GM19397 (cell line): Measurements from ENCODE around the gene ZNF689.
"Not testable (repeated sequence)": the region's sequence is repeated elsewhere in the genome, so short reads cannot be mapped to it uniquely, and the experiment has no call there.

ENCODE experiments used
- ATAC-seq: cut with Tn5 transposase; IDR thresholded peaks from one replicate; pipeline ENCODE4 v1.9.1; 2021; ENCODE audit warnings: mild to moderate bottlenecking, moderate library complexity; ENCODE audit not compliant: unreplicated experiment

ZNF689 gene

DNA sequence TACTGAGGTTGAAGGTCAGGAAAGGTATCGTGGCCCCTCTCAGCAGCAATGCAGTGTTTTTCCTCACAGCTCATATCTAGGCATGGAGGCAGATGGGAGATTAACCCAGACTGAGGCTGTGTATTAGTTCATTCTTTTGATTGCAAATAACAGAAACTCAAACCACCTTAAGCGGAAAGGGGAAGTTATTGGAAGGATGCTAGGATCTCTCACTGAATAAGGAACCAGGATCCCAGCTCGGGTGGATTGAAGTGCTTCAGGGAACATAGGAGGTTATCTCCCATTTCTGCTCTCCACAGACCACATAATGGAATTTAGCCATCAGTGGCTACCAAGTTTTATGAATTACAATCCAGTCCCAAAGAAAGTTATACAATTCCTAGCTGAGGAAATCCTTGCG lies 8.2 kb downstream of the ZNF689 start:
- ATAC-seq: no peak

DNA sequence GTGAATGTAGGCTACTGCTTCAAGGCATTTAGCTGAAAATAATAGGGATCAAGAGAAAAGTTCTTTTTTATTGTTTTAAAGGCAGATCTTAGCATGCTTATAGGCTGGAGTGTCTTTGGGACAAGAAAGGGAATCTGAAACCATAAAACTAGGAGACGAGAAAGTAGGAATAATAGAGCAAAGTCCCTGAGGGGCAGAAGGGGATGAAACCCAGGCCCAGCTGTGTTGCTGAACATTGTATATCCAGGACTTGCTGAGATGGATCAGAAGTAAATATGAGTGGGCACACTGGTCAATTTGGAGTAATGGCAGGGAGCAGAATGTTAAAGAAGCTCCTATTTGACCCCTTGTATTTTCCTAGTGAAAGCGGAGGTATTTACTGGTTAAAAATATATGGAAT lies 9.3 kb downstream of the ZNF689 start:
- no peak for ATAC-seq

DNA sequence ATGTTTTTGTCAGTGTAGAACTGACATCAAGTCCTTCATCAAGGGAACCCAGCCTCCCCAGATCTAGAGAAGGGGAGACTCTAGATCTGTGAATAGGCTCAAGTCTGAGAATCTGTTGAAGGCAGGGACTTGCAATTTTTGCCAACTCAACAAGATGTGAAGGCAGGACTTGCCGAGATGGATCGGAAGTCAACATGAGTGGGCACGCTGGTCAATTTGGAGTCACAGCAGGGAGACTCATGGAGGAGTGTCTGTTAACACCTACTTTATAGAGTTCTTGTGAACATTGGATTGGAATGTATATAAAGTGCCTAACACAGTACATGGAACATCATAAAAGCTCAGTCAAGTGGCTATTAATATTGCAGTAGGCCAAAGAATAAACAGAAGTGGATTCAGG lies 10.0 kb downstream of the ZNF689 start:
- ATAC-seq: no peak

DNA sequence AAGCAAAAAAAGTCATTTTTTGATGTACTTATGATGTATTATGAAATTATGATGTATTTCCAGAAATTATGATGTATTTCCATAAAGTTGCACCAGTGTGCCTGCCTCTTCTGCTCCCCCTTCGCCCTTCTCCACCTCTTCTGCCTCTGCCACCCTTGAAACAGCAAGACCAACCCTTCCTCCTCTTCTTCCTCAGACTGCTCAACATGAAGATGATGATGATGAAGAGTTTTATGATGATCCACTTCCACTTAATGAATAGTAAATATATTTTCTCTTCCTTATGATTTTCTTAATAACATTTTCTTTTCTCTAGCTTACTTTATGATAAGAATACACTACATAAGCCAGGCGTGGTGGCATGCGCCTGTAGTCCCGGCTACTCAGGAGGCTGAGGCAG lies 17.3 kb downstream of the ZNF689 start:
- ATAC-seq: no peak

GRCh38 chr16:30590869-30591268 lies 19.3 kb downstream of the ZNF689 start:
- ATAC-seq: not testable (repeated sequence)

DNA sequence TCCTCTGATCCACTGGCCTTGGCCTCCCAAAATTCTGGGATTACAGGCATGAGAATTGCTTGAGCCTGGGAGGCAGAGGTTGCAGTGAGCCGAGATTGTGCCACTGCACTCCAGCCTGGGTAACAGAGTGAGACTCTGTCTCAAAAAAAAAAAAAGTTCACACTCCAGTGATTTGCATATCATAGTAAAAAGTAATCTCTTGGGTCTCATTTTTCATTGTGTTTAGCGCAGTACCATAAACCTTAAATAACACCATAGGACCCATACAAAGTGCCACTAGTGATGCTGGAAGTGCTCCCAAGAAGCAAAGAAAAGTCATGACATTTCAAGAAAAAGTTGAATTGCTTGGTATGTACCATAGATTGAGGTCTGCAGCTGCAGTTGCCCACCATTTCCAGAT lies 20.6 kb downstream of the ZNF689 start:
- not testable (repeated sequence) for ATAC-seq

- ATAC-seq: no peak
Observed at GRCh38 chr16:30588651-30589050, 21.5 kb downstream of the ZNF689 start.

DNA sequence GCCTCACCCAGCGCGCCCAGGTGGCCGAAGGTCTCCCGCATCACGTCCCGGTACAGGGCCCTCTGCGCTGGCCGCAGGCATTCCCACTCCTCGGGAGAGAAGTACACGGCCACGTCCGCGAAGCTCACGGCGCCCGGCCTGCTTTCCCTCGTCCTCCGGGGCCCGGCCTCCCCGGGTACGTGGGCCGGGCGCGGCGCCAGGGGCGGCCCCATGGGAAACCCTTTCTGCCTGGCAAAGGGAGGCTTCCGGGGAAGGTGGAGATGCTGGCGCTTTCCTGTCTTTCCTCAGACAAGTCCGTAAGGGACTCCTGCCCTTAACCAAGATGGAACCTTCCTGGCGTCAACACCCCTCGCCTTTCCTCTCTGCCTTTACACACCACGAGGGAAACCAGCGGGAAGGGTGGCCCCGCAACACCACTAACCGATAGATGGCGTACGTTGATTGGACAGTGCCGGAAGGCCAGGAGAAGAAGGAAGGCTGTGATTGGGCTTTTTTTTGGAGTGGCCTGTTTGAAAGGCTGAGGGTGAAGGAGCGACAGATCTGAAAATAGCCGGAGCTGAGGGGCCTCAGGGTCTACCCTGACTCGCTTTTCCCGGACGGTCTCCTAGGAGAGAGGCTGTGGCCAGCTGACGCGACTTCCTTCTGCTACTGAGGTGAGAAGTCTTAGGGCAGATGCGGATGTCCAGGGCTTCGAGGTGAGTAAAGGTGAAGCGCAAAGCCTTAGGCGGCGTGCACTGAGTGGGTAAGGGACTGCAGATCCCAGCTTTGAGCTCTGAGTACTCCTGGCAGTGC lies 24.6 kb downstream of the ZNF689 start, which contains the start of gene ZNF785:
Gene ZNF785 (minus strand): TSS at position 298 of the 792 bp plus-strand sequence. CDS start 86 bp downstream, at position 212.
- ATAC-seq: peak; percentile 94

GRCh38 chr16:30585022-30585399 lies 25.2 kb downstream of the ZNF689 start:
- ATAC-seq: peak; percentile 17

- no peak for ATAC-seq
Observed at GRCh38 chr16:30582611-30583340, 27.4 kb downstream of the ZNF689 start.

- no peak for ATAC-seq
Observed at GRCh38 chr16:30581457-30581856, 28.7 kb downstream of the ZNF689 start.

- ATAC-seq: no peak
Observed at GRCh38 chr16:30574678-30575077, 35.5 kb downstream of the ZNF689 start.

- ATAC-seq: peak; percentile 67
Observed at GRCh38 chr16:30571445-30572322, 38.5 kb downstream of the ZNF689 start, which contains the start of gene ZNF688. Gene ZNF688 (minus strand): TSS chr16:30571714. CDS start chr16:30571629, 85 bp downstream.

GRCh38 chr16:30570636-30571444 lies 39.3 kb downstream of the ZNF689 start:
- no peak for ATAC-seq

DNA sequence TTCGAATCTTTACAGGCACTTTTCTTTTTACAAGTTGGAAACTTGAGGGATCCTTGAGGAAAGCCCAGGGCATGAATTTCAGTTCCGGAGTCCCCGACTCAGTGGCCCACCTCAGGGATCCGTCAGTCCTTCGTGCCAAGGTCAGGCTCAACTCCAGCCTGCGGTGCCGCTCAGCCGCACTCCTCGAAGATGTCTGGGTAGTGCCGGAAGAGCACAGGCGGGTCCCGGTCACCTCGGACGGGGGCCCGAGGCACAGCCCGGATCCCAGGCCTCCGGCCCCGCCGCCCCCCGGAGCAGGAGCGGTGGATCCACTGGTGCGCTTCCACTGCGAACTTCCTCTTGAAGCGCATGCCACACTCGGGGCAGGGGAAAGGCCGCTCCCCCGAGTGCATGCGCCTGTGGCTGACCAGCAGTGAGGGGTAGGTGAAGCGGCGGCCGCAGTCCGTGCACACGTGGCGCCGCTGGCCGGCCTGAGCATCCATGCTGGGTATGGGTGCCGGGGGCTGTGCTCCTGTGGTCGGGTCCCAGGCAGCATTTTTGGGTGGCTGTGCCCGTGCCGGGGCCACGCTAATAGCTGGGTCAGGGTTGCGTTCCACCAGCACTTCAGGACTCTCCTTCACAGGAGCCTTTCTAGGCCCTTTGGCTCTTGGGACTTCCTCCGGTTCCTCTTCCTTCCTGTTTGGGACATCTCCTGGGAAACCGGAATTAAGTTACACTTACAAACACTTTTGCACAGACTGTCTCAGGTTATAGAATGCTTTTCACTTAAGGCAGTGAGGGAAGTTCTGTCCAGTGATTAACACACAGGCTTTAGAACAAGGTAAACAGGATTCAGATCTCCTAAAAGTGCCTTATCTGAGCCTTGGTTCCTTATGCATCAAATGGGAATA lies 40.2 kb downstream of the ZNF689 start:
- no peak for ATAC-seq

- no peak for ATAC-seq
Observed at GRCh38 chr16:30569281-30569680, 40.9 kb downstream of the ZNF689 start.

DNA sequence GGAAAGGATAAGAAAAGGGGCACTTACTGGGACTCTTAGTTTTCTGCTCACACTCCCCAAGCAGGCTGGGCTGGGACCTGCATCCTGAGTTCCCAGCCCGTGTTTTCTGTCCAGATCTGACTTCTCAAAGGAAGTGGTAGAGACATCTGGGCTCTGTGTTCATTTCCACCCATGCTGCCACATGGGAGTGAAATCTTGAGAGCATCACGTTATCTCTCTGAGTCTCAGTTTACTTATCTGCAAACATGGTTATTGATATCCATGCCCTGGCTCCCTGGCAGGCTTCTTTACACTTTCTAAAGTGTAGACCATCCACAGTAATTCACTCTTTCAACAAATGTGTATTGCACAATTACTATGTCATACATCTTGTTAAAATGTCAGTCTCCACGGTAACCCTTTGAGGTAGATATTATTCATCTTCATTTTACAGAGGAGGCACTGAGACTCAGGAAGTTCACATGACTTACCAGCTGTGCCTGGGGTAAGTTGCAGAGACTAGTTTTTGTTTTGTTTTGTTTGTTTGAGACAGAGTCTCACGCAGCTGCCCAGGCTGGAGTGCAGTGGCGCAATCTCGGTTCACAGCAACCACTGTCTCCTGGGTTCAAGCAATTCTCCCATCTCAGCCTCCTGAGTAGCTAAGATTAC lies 42.1 kb downstream of the ZNF689 start:
- no peak for ATAC-seq

GRCh38 chr16:30567160-30567990 lies 42.8 kb downstream of the ZNF689 start:
- no peak for ATAC-seq
